Measurements from ENCODE around the gene GPHB5. TPM values are rescaled to one million over a fixed set of nuclear protein-coding genes. Genes with fewer than 3 reads are reported as not detected.

GPHB5 gene
- total RNA-seq, result not detected in 3 replicates

DNA sequence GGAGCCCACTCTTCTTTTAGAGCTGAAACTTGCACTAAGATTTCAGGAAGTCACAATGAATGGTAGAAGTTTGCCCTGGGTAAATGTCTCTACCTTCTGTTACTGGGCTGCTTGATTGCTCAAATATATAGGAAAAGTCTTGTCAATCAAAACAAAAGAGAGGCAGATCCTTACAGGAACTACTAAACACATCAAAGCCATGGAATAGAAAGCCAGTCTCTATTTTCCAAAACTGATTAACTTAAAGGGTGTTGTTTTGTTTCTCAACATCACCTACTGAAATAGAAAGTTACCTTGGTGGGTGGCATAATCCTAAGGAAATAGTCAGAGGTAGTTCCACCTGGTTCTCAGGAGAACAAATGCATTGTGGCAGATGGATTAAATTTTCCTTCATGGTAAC, at the start of gene GPHB5:
Gene GPHB5, minus strand, starts transcription at position 101 of the 400 bp plus-strand sequence. CDS start 1,086 bp downstream, outside the sequence.
- Mint-ChIP-seq H3K4me3 (no peak within 1 kb of the TSS), H3K36me3 (no peaks in the 10 kb centered on the region), H3K4me1 (no peaks in the 10 kb centered on the region), H3K27ac (no peak within 1 kb of the TSS), H3K27me3 (ENCODE audit: low read depth) (peaks cover 4% of the 10 kb centered on the region), H3K9me3 (no peaks in the 10 kb centered on the region)
- TF ChIP-seq, protein P1, sequence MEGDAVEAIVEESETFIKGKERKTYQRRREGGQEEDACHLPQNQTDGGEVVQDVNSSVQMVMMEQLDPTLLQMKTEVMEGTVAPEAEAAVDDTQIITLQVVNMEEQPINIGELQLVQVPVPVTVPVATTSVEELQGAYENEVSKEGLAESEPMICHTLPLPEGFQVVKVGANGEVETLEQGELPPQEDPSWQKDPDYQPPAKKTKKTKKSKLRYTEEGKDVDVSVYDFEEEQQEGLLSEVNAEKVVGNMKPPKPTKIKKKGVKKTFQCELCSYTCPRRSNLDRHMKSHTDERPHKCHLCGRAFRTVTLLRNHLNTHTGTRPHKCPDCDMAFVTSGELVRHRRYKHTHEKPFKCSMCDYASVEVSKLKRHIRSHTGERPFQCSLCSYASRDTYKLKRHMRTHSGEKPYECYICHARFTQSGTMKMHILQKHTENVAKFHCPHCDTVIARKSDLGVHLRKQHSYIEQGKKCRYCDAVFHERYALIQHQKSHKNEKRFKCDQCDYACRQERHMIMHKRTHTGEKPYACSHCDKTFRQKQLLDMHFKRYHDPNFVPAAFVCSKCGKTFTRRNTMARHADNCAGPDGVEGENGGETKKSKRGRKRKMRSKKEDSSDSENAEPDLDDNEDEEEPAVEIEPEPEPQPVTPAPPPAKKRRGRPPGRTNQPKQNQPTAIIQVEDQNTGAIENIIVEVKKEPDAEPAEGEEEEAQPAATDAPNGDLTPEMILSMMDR (IDR thresholded peaks at IDR 0.05; ENCODE audit: unreplicated experiment), result no peak
- DNase-seq (ENCODE audit: low spot score in 2 of 2, unreplicated experiment in 2 of 2), result no peak

DNA sequence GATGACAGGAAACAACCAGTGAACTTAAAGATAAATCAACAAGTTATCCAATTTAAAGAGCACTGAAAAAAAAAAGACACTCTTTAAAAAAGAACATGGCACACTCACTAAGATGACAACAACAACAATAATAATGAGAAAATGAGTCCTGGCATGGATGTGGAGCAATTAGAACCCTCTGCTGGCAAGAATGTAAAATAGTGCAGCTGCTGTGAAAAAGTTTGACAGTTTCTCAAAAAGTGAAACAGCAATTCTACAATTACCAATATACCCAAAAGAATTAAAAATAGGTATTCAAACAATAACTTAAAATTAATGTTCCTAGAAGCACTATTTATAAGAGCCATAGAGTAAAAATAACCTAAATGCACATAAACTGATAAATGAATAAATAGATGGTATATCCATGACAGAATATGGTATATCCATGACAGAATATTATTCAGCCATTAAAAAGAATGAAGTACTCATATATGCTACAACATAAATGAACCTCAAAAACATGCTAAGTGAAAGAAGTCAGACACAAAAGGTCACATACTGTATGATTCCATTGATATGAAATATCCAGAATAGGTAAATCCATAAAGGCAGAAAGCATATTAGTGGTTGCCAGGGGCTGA, 49.1 kb upstream of the GPHB5 start:
- H3K4me3 Mint-ChIP-seq, result no peak overlapping the region
- TF ChIP-seq, protein P1 (IDR thresholded peaks at IDR 0.05; ENCODE audit: unreplicated experiment), result no peak
- peaks cover 49% of the 10 kb centered on the region for H3K9me3 Mint-ChIP-seq
- DNase-seq (ENCODE audit: low spot score in 2 of 2, unreplicated experiment in 2 of 2), result no peak
- peaks cover 54% of the 10 kb centered on the region for H3K36me3 Mint-ChIP-seq
- H3K27me3 Mint-ChIP-seq (ENCODE audit: low read depth), result no peaks in the 10 kb centered on the region
- H3K4me1 Mint-ChIP-seq, result peaks cover 8% of the 10 kb centered on the region
- H3K27ac Mint-ChIP-seq, result no peak overlapping the region

- TF ChIP-seq, protein P1 (IDR thresholded peaks at IDR 0.05; ENCODE audit: unreplicated experiment), result no peak
- H3K27me3 Mint-ChIP-seq (ENCODE audit: low read depth), result no peaks in the 10 kb centered on the region
- H3K4me1 Mint-ChIP-seq, result no peaks in the 10 kb centered on the region
- peaks cover 33% of the 10 kb centered on the region for H3K9me3 Mint-ChIP-seq
- H3K4me3 Mint-ChIP-seq, result no peak overlapping the region
- no peak for DNase-seq (ENCODE audit: low spot score in 2 of 2, unreplicated experiment in 2 of 2)
- no peak overlapping the region for H3K27ac Mint-ChIP-seq
- H3K36me3 Mint-ChIP-seq, result peaks cover 25% of the 10 kb centered on the region
Measured at GRCh38 chr14:63362389-63362819, 43.7 kb upstream of the GPHB5 start.

- DNase-seq (ENCODE audit: low spot score in 2 of 2, unreplicated experiment in 2 of 2), result no peak
- Mint-ChIP-seq H3K4me3 (no peak overlapping the region), H3K27ac (no peak overlapping the region), H3K36me3 (peaks cover 21% of the 10 kb centered on the region), H3K27me3 (ENCODE audit: low read depth) (no peaks in the 10 kb centered on the region), H3K4me1 (no peaks in the 10 kb centered on the region), H3K9me3 (peaks cover 30% of the 10 kb centered on the region)
- TF ChIP-seq, protein P1 (IDR thresholded peaks at IDR 0.05; ENCODE audit: unreplicated experiment), result no peak
Measured at GRCh38 chr14:63361790-63362189, 43.1 kb upstream of the GPHB5 start.

DNA sequence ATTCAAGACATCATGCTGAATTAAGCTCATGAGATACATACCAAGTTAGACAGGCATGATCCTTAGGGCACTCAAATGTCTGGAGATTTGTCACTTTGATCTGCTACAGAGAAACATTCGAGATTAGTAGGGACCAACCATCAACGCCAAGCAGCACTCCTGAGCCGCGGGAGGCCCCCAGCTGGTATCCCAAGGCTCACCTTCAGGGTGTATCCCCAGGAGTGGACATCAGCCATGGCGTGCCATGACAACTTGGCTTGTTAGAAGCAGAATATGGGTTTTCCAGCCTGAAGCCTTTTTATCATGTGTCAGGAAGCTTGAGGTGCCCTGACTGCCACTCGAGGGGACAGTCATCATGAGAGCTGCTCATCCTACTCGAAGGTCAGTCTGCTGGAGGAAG, 39.1 kb upstream of the GPHB5 start:
- TF ChIP-seq, protein P1 (IDR thresholded peaks at IDR 0.05; ENCODE audit: unreplicated experiment), result no peak
- H3K9me3 Mint-ChIP-seq, result no peaks in the 10 kb centered on the region
- H3K36me3 Mint-ChIP-seq, result no peaks in the 10 kb centered on the region
- H3K4me3 Mint-ChIP-seq, result no peak overlapping the region
- no peak for DNase-seq (ENCODE audit: low spot score in 2 of 2, unreplicated experiment in 2 of 2)
- no peaks in the 10 kb centered on the region for H3K4me1 Mint-ChIP-seq
- no peak overlapping the region for H3K27ac Mint-ChIP-seq
- no peaks in the 10 kb centered on the region for H3K27me3 Mint-ChIP-seq (ENCODE audit: low read depth)

Measured in mesothelial cell of epicardium (in vitro differentiated cells).